ENCODE data around the gene MAD2L2. TPM values are rescaled to one million over a fixed set of nuclear protein-coding genes. Genes with fewer than 3 reads are reported as not detected.

The MAD2L2 gene
- total RNA-seq = 62.7 and 80.4 TPM in 2 replicates

GRCh38 chr1:11681071-11681771, at the start of gene MAD2L2:
TSS of gene MAD2L2 (minus strand) at chr1:11681148. CDS start at chr1:11680601, 547 bp downstream.

GRCh38 chr1:11691302-11691914, 10.5 kb upstream of the MAD2L2 start, which contains the start of gene DRAXIN:
TSS of gene DRAXIN (plus strand) at chr1:11691710. CDS start at chr1:11706259, 14,549 bp downstream.

GRCh38 chr1:11654137-11654938, 26.6 kb downstream of the MAD2L2 start, which contains the start of the genes FBXO2 and FBXO44:
TSS of gene FBXO2 (minus strand) at chr1:11654429. CDS start at chr1:11654340, 89 bp downstream.
TSS of gene FBXO44 (plus strand) at chr1:11654877. CDS start at chr1:11655836, 959 bp downstream.

Other genes starting within 250 kb of the MAD2L2 start
- gene DISP3, start 202.0 kb downstream of the MAD2L2 start, total RNA-seq = 0.13 TPM in 1 of 2 replicates, not detected in the other
- 1.6 and 4.6 TPM in 2 replicates for gene FBXO2, start 26.7 kb downstream of the MAD2L2 start, total RNA-seq
- 9.3 and 20.0 TPM in 2 replicates for gene FBXO44, start 26.3 kb downstream of the MAD2L2 start, total RNA-seq
- gene FBXO6, start 16.9 kb downstream of the MAD2L2 start, total RNA-seq = 5.0 and 12.3 TPM in 2 replicates
- gene DRAXIN, start 10.6 kb upstream of the MAD2L2 start, total RNA-seq = 0.13 and 0.80 TPM in 2 replicates
- gene AGTRAP, start 55.0 kb upstream of the MAD2L2 start, total RNA-seq = 69.1 and 140 TPM in 2 replicates
- 6.9 TPM in 1 of 2 replicates, not detected in the other for gene C1orf167, start 81.0 kb upstream of the MAD2L2 start, total RNA-seq
- gene MTHFR, start 124.8 kb upstream of the MAD2L2 start, total RNA-seq = 13.8 and 36.1 TPM in 2 replicates
- 9.1 and 17.1 TPM in 2 replicates for gene CLCN6, start 125.0 kb upstream of the MAD2L2 start, total RNA-seq
- 0.32 TPM in 1 of 2 replicates, not detected in the other for gene NPPA, start 166.6 kb upstream of the MAD2L2 start, total RNA-seq
- 0.78 TPM in 1 of 2 replicates, not detected in the other for gene NPPB, start 177.8 kb upstream of the MAD2L2 start, total RNA-seq
- gene KIAA2013, start 245.3 kb upstream of the MAD2L2 start, total RNA-seq = 90.2 and 139 TPM in 2 replicates